ENCODE measurements around the gene RASIP1. TPM values are rescaled to one million over a fixed set of nuclear protein-coding genes. Genes with fewer than 3 reads are reported as not detected.

The RASIP1 gene
- total RNA-seq, 4 donors from 2014 or later = 4.7 to 16.8 (median 11.4) TPM

GRCh38 chr19:48716562-48717291 is 23.7 kb downstream of the RASIP1 start:
- DNase-seq (ENCODE audit: low spot score in 2 of 2) = no peak
- WGBS, 2 donors = 16 to 23% methylated on average over 14 to 23 of the region's 24 CpGs
- H3K4me3 ChIP-seq (ENCODE audit: low read depth, poor library complexity, severe bottlenecking) = no peak overlapping the region
- TF ChIP-seq POLR2A (IDR thresholded peaks at IDR 0.05) (no peak), CTCF (IDR thresholded peaks at IDR 0.05) (no peak)
- intact Hi-C loops (cut with DNase I; ENCODE audit: low total_unique reads) = no loop called here

- H3K4me3 ChIP-seq (ENCODE audit: low read depth, poor library complexity, severe bottlenecking) = no peak overlapping the region
- no peak for TF ChIP-seq POLR2A (IDR thresholded peaks at IDR 0.05)
- no peak for TF ChIP-seq CTCF (IDR thresholded peaks at IDR 0.05)
- intact Hi-C loops (cut with DNase I; ENCODE audit: low total_unique reads) = no loop called here
- WGBS, 2 donors = 29 to 42% methylated on average over 19 of the region's 19 CpGs
- no peak for DNase-seq (ENCODE audit: low spot score in 2 of 2)
These were observed 24.7 kb downstream of the RASIP1 start for GRCh38 chr19:48715681-48716171.

- 33 to 48% methylated on average over 23 to 26 of the region's 26 CpGs for WGBS, 2 donors
- no peak for DNase-seq (ENCODE audit: low spot score in 2 of 2)
- TF ChIP-seq CTCF (IDR thresholded peaks at IDR 0.05) = no peak
- no peak for TF ChIP-seq POLR2A (IDR thresholded peaks at IDR 0.05)
- intact Hi-C loops (cut with DNase I; ENCODE audit: low total_unique reads) = no loop called here
- peak overlapping the region; percentile 15 for H3K4me3 ChIP-seq (ENCODE audit: low read depth, poor library complexity, severe bottlenecking)
These were observed 25.4 kb downstream of the RASIP1 start for GRCh38 chr19:48714759-48715675.

GRCh38 chr19:48713864-48714755 is 26.3 kb downstream of the RASIP1 start:
- H3K4me3 ChIP-seq (ENCODE audit: low read depth, poor library complexity, severe bottlenecking) = peak overlapping the region; percentile 30
- intact Hi-C loops (cut with DNase I; ENCODE audit: low total_unique reads) = no loop called here
- no peak for TF ChIP-seq POLR2A (IDR thresholded peaks at IDR 0.05)
- no peak for TF ChIP-seq CTCF (IDR thresholded peaks at IDR 0.05)
- peak; percentile 98 to 100 for DNase-seq (ENCODE audit: low spot score in 2 of 2)
- 1% methylated on average over 62 to 63 of the region's 67 CpGs for WGBS, 2 donors

Measured in lower leg skin (tissue), 4 donors.